ES-I3 (cell line): ENCODE results near the gene BAZ1A.

Source experiments
- H3K36me3 ChIP-seq: 2 replicates; pipeline ENCODE4 v1.6.1; 2013; ENCODE audit warnings: mild to moderate bottlenecking, low read length, control low read depth, moderate library complexity; ENCODE audit not compliant: insufficient read depth
- H3K4me1 ChIP-seq: 2 replicates; pipeline ENCODE4 v1.6.1; 2013; ENCODE audit warnings: mild to moderate bottlenecking, control low read depth, low read length; ENCODE audit not compliant: insufficient read depth
- H3K9ac ChIP-seq: 2 replicates; pipeline ENCODE4 v1.6.1; 2013; ENCODE audit warnings: low read depth, mild to moderate bottlenecking, low read length, moderate library complexity
- H3K9me3 ChIP-seq: 2 replicates; pipeline ENCODE4 v1.6.1; 2013; ENCODE audit warnings: mild to moderate bottlenecking, low read length, moderate library complexity; ENCODE audit not compliant: control insufficient read depth, insufficient read depth

Gene BAZ1A

GRCh38 chr14:34873589-34874385, 1.4 kb downstream of the BAZ1A start:
- peak overlapping the region; percentile 92 for H3K9ac ChIP-seq
- peaks cover 2% of the 10 kb centered on the region; the same call in 1 of the 2 replicates for H3K4me1 ChIP-seq
- no peaks in the 10 kb centered on the region for H3K36me3 ChIP-seq
- no peaks in the 10 kb centered on the region for H3K9me3 ChIP-seq

GRCh38 chr14:34872822-34873588, 2.2 kb downstream of the BAZ1A start:
- H3K9me3 ChIP-seq = no peaks in the 10 kb centered on the region
- peaks cover 2% of the 10 kb centered on the region; the same call in 1 of the 2 replicates for H3K4me1 ChIP-seq
- H3K36me3 ChIP-seq = no peaks in the 10 kb centered on the region
- peak overlapping the region; percentile 92 for H3K9ac ChIP-seq

- Histone ChIP-seq H3K9ac (no peak overlapping the region), H3K4me1 (no peaks in the 10 kb centered on the region), H3K9me3 (no peaks in the 10 kb centered on the region), H3K36me3 (no peaks in the 10 kb centered on the region)
Observed at GRCh38 chr14:34867199-34867598, 8.0 kb downstream of the BAZ1A start.

GRCh38 chr14:34865889-34866574, 9.1 kb downstream of the BAZ1A start:
- Histone ChIP-seq H3K36me3 (no peaks in the 10 kb centered on the region), H3K4me1 (no peaks in the 10 kb centered on the region), H3K9ac (no peak overlapping the region), H3K9me3 (no peaks in the 10 kb centered on the region)

GRCh38 chr14:34863844-34864243, 11.3 kb downstream of the BAZ1A start:
- Histone ChIP-seq H3K36me3 (no peaks in the 10 kb centered on the region), H3K9ac (no peak overlapping the region), H3K4me1 (no peaks in the 10 kb centered on the region), H3K9me3 (no peaks in the 10 kb centered on the region)

- Histone ChIP-seq H3K4me1 (no peaks in the 10 kb centered on the region), H3K36me3 (no peaks in the 10 kb centered on the region), H3K9ac (no peak overlapping the region), H3K9me3 (no peaks in the 10 kb centered on the region)
Observed at GRCh38 chr14:34858765-34859164, 16.4 kb downstream of the BAZ1A start.

GRCh38 chr14:34857689-34858449, 17.3 kb downstream of the BAZ1A start:
- no peak overlapping the region for H3K9ac ChIP-seq

GRCh38 chr14:34853041-34853440, 22.1 kb downstream of the BAZ1A start:
- Histone ChIP-seq H3K9ac (no peak overlapping the region), H3K36me3 (no peaks in the 10 kb centered on the region), H3K9me3 (no peaks in the 10 kb centered on the region), H3K4me1 (no peaks in the 10 kb centered on the region)

More at GRCh38 chr14:34857689-34858449, 17.3 kb downstream of the BAZ1A start:
- Histone ChIP-seq H3K9me3 (no peaks in the 10 kb centered on the region), H3K4me1 (no peaks in the 10 kb centered on the region), H3K36me3 (no peaks in the 10 kb centered on the region)

- no peaks in the 10 kb centered on the region for H3K36me3 ChIP-seq
Observed at GRCh38 chr14:34851395-34851794, 23.8 kb downstream of the BAZ1A start.

GRCh38 chr14:34845869-34846268, 29.3 kb downstream of the BAZ1A start:
- H3K4me1 ChIP-seq = peaks cover 16% of the 10 kb centered on the region
- no peak overlapping the region for H3K9ac ChIP-seq
- no peaks in the 10 kb centered on the region for H3K9me3 ChIP-seq
- H3K36me3 ChIP-seq = no peaks in the 10 kb centered on the region

More at GRCh38 chr14:34851395-34851794, 23.8 kb downstream of the BAZ1A start:
- H3K9me3 ChIP-seq = no peaks in the 10 kb centered on the region
- H3K4me1 ChIP-seq = no peaks in the 10 kb centered on the region
- H3K9ac ChIP-seq = no peak overlapping the region

GRCh38 chr14:34843011-34843554, 32.1 kb downstream of the BAZ1A start:
- no peaks in the 10 kb centered on the region for H3K9me3 ChIP-seq
- H3K36me3 ChIP-seq = no peaks in the 10 kb centered on the region
- H3K4me1 ChIP-seq = peaks cover 17% of the 10 kb centered on the region
- H3K9ac ChIP-seq = no peak overlapping the region

- Histone ChIP-seq H3K4me1 (peaks cover 16% of the 10 kb centered on the region), H3K9ac (no peak overlapping the region), H3K36me3 (no peaks in the 10 kb centered on the region), H3K9me3 (no peaks in the 10 kb centered on the region)
Observed at GRCh38 chr14:34837801-34838322, 37.3 kb downstream of the BAZ1A start.

GRCh38 chr14:34835312-34835711, 39.8 kb downstream of the BAZ1A start:
- Histone ChIP-seq H3K4me1 (peaks cover 7% of the 10 kb centered on the region; the same call in 1 of the 2 replicates), H3K9ac (no peak overlapping the region), H3K36me3 (no peaks in the 10 kb centered on the region), H3K9me3 (no peaks in the 10 kb centered on the region)
